ENCODE measurements around the gene SH3GL2.

SH3GL2 gene

DNA sequence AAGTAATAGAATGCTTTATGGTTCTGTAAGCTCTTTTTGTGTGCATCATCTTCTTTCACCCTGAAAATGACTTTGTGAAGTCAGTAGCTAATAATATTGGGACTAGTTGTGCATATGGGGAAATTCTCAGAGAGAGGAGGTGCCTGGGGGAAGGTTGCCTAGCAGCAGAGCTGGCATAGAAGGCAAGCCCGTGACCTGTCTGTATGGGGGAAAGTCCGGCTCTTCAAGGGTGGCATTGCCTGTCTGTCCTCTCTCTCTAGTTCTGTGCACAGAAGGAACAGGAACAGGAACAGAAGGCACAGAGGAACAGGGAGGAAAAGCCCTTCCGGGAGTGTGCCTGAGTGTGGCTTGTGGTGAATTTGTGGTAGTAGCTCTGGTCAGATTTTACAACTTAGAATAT lies 33.1 kb downstream of the SH3GL2 start:
- no peak for DNase-seq

DNA sequence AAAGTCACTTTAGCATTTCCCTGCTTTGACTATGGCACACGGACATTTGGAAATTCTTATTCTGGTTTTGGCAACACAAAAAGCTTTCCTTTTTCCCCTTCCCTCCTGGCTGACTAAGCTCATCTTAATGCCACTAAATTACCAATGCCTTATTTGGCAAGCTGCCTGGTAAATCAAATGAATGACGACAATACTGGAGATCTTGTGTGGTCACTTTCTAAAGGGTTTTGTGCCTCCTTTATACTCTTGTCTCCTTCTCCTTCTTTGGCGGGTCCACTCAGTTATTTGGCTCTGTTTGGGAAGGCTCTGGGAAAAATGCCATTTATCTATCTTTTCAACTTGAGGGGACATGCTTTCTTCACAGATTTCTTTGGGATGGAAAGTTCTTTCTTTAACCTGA lies 34.9 kb downstream of the SH3GL2 start:
- DNase-seq, result no peak

- no peak for DNase-seq
Measured at GRCh38 chr9:17614250-17614649, 35.4 kb downstream of the SH3GL2 start.

- DNase-seq, result no peak
Measured at GRCh38 chr9:17614903-17615302, 36.0 kb downstream of the SH3GL2 start.

DNA sequence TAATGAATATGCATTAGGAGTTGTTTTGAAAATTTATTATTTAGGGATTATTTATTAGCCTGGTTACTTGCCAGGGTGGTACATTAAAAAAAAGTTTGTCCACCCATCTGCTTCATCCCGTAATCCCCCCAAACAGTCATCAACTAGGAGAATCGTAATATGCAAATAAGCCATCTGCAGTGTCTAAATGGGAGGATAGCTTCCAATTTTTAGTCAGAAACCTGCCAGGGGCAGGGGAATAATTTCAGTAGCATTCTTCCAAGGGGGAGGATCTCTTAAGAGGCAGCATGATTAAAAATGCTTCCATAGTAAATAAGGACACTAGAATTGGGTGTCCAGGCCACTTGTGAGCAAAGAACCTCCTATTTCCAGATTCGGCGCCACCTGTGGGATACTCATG lies 43.3 kb downstream of the SH3GL2 start:
- no peak for DNase-seq

GRCh38 chr9:17622749-17623148 lies 43.9 kb downstream of the SH3GL2 start:
- no peak for DNase-seq

DNA sequence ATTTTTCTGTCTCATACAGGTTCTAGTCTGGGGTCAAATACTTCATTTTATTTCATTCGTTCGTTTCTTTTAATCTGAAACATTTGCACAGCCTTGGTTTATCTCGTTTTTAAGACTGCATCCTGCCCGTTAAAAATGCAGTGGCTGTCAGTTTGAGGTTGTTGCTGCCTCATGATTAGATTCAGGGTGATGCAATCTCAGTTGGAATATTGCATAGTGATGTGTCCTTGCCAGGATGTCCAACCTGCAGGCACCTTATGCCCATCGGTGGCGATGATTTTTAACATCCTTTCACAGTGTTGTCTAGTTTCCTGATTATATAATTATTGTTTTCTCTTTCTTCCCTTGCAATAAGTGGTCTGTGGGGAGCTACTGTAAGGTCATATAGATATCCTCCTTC lies 45.1 kb downstream of the SH3GL2 start:
- DNase-seq, result no peak

- DNase-seq, result no peak
Measured at GRCh38 chr9:17624571-17624970, 45.7 kb downstream of the SH3GL2 start.

- no peak for DNase-seq
Measured at GRCh38 chr9:17625644-17626388, 47.0 kb downstream of the SH3GL2 start.

GRCh38 chr9:17627641-17628040 lies 48.8 kb downstream of the SH3GL2 start:
- DNase-seq, result no peak

GRCh38 chr9:17628624-17629023 lies 49.8 kb downstream of the SH3GL2 start:
- no peak for DNase-seq

GRCh38 chr9:17630531-17630949 lies 51.7 kb downstream of the SH3GL2 start:
- no peak for DNase-seq

GRCh38 chr9:17631396-17631795 lies 52.5 kb downstream of the SH3GL2 start:
- DNase-seq, result no peak

DNA sequence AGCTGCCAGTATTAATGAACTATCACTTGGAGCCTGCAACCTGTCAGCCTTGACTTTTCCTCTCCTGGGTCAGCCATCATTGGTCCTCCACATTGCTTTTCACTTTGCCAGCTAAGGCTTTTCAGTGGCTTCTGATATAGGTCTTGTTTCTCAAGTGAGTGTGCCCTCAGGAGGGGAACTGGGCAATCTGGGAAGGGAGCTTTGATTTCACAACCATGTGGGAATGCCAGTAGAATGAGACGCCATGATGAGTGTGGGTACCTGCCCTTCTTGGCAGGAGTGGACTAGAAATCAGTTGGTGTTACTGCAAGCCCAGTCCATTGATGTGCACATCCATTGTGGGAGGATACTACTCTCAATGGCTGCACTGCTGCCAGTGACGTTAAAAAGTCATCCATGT lies 54.1 kb downstream of the SH3GL2 start:
- DNase-seq, result no peak

DNA sequence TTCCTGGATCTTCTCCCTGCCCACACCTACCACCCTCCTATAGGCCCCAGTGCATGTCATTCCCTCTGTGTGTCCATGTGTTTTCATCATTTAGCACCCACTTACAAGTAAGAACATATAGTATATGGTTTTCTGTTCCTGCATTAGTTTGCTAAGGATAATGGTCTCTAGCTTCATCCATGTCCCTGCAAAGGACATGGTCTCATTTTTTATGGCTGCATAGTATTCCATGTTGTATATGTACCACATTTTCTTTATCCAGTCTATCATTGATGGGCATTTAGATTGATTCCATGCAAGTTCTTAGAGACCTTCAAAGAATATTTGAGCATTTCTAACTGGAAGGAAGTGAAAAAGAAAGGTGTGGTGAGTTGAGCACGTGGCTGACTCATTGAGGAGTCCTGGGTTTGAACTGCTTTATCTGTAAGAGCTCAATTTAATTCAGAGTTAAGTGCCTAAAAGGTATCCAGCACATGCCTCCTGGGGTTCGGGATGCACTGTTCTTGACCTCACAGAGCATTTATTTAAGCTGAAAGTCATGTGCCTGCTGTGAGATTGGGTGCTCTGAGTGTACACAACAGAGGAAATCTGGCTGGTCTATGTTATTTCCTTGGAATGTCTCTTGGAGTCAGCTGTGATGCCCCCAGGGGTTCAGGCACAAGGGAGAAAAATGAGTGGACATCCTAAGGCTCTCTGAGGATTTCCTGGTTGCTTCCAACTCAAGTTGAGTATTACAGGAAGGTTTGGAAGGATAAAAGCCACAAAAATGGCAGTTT lies 56.4 kb downstream of the SH3GL2 start:
- DNase-seq, result no peak

DNA sequence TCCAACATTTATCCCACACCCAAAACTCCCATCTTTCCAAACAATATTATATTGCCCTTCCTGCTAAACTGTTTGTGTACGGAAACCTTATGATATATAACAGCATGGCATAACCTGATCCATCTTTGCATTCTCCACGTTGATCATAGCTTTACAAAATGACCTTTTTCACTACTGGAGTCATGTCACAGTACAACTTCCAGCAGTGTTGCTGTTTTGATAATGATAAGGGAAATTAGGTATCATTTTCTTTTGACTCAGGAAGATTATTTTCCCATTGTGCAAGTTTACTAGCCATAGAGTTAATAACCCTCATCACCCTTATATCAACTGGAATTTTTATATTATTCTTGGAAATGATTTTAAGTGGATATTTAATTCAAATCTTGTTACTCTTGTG lies 57.5 kb downstream of the SH3GL2 start:
- DNase-seq, result no peak

- DNase-seq, result no peak
Measured at GRCh38 chr9:17636821-17637220, 58.0 kb downstream of the SH3GL2 start.

GRCh38 chr9:17637229-17637628 lies 58.4 kb downstream of the SH3GL2 start:
- no peak for DNase-seq

GRCh38 chr9:17648516-17648915 lies 69.7 kb downstream of the SH3GL2 start:
- no peak for DNase-seq

DNA sequence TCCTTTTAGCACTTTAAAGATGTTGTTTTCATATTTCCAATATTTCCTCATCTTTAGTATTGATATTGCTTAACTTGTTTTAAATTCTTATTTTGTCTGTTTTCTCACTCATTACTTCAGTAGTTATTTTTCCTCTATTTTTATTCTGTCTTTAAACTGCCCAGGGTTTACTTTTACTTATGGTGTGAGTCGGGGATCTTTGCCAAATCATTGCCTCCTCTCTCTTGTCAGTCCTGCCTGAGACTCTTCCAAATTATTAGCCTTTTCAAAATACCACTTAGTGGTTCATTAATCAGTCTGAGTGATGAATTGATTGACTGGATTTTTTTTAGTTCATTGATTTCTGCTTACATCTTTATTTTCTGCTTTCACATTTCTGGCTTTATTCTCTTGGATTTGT lies 72.9 kb downstream of the SH3GL2 start:
- no peak for DNase-seq

DNA sequence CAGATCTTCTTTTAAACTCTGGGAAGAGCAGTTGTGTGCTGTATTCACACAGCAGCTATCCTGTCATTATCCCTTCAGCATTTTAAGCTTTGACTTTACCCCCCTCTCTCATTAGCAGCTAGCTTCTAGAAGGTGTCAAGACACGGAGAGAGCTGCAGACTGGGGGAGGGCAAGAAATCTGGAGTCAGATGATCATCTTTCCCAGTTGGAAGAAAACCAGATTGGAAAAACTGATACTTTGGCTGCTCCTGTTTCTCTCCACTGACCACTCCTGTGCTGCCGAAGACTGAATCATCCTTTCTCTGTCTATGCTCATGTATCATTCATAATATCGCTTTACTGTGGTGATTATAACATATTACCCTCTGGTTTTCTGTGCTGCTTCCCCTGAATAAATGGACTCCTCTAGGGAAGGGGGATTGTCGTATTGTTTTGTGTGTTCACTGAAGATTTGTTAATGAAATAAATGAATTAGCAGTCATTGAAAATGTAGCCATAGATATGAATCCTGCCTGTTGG lies 75.1 kb downstream of the SH3GL2 start:
- DNase-seq, result no peak

DNA sequence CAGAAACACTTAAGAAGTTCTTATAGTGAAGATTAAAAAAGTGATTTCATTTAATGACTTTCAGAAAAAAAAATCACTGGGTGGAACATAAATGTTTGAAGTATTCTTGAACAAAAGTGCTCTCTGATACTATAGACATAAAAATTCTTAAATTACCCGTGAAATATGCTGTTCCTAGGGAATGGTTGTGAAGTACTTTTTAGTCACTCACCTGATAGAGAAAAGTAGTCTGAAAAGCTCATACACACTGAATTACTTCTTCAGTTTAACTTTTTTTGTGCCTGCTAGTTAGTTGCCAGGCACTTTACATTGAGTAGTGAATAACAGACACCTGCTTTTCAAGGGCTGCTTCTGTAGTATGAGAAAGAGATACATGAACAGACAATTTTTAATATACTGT lies 78.0 kb downstream of the SH3GL2 start:
- no peak for DNase-seq

DNA sequence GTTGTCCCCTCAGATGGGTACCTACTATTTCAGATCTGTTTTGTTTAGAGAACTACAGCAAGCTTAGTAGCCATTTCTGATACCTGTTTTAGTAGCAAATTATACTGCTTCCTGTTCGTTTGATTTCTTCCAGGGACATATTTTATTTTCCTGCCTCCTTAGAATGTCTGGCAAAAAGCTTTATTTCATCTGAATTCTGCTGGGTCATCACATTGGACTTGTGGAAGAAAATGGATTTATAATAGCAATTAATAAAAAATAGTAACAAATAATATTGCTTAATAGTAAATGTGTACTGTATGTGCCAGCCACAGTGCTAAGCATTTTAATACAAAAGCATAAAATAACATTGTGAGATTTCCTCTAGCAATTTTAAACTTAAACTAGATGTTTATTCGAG lies 79.4 kb downstream of the SH3GL2 start:
- no peak for DNase-seq

DNA sequence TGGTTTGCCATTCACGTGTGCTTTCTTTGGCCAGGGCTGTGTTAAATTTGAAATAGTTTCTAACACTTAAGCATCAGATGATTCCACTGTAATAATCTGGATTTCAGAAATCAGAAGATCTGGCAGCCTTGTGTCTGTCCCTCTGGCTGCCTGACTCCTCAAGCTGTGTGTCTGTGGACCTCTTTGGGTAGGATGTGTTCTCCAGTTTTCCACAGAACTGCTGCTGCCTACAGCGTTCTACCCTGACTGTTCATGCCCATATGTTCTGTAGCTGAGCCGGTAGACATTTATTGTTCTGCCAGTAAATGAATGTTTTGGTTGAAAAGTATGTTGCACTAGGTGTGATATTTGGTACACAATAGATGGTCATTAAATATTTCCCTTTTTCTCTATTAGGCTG lies 81.3 kb downstream of the SH3GL2 start:
- no peak for DNase-seq
